Endothelial cell of umbilical vein (primary cell): ENCODE data around the gene SYNPR.

Experiments used
- CTCF ChIP-seq, 2 donors: IDR thresholded peaks; 1 replicate in 1 of 2; 2 replicates in 1 of 2; pipeline ENCODE4 v1.5.1; 2011; ENCODE audit warnings: low read length in 2 of 2, mild to moderate bottlenecking in 2 of 2, moderate library complexity in 2 of 2, control low read depth in 1 of 2, inconsistent platforms in 1 of 2, low read depth in 1 of 2; ENCODE audit not compliant: insufficient read depth in 1 of 2; ENCODE audit errors: extremely low read depth in 1 of 2
- EZH2 ChIP-seq: IDR thresholded peaks from 2 replicates; pipeline ENCODE4 v1.6.1; 2012; ENCODE audit warnings: borderline replicate concordance, low read depth, mild to moderate bottlenecking, moderate library complexity, low read length, inconsistent platforms; ENCODE audit not compliant: severe bottlenecking
- POLR2A ChIP-seq: IDR thresholded peaks from 2 replicates; pipeline ENCODE4 v1.6.1; 2012; ENCODE audit warnings: low read depth, mild to moderate bottlenecking, control low read depth, low read length
- POLR2AphosphoS5 ChIP-seq: IDR thresholded peaks from 2 replicates; pipeline ENCODE4 v1.6.1; 2012; ENCODE audit warnings: low read depth, mild to moderate bottlenecking, control low read depth, low read length, moderate library complexity; ENCODE audit not compliant: insufficient read depth

- TF ChIP-seq POLR2A (no peak), POLR2AphosphoS5 (no peak), CTCF (IDR thresholded peaks at IDR 0.05; ENCODE audit: extremely low read depth in 1 of 2, insufficient read depth in 1 of 2, low read depth in 1 of 2, low read length in 2 of 2) (peak; percentile 16 to 21), EZH2 (no peak)
Measured at GRCh38 chr3:63228677-63229076, 49.4 kb upstream of the SYNPR start.
